Measurements from ENCODE around the gene LYL1.

LYL1 gene

DNA sequence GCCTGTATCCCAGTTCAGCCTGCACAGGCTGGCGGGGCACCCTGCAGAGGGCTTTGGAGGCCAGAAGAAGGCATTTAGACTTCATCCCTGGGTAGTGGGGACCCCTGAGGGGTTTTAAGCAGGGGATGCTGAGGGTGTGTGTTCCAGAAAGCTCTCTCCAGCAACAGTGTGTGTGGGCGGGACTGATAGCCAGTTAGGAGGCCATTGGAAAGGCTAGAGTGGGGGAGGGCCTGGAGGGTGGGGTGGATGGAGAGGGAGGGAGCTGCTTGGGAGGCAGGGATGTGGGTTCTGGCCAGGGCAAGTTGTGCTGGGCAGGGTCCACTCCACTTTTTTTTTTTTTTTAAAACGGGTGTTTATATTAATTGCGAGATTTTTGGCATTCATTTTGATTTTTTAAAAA, 28.3 kb downstream of the LYL1 start:
- no peak for DNase-seq (ENCODE audit: low read depth, low spot score)

DNA sequence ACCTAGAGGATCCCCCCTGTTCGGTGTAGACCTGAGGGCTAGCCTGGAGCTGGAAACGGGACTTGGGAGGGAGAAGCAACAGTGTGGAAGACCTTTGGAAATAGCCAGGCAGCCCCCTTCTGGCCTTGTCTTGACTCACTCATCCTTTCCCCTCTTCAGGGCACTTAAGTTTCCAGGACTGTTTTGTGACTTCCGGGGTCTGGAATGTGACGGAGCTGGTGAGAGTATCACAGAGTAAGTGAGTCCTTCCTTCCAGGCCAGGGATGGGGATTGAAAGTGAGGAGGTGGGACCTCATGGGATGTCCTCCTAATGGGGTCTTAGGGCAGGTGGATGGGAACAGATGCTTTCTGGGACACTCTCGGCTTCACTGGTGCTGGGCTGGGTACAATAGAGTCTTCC, 29.4 kb downstream of the LYL1 start:
- no peak for DNase-seq (ENCODE audit: low read depth, low spot score)

DNA sequence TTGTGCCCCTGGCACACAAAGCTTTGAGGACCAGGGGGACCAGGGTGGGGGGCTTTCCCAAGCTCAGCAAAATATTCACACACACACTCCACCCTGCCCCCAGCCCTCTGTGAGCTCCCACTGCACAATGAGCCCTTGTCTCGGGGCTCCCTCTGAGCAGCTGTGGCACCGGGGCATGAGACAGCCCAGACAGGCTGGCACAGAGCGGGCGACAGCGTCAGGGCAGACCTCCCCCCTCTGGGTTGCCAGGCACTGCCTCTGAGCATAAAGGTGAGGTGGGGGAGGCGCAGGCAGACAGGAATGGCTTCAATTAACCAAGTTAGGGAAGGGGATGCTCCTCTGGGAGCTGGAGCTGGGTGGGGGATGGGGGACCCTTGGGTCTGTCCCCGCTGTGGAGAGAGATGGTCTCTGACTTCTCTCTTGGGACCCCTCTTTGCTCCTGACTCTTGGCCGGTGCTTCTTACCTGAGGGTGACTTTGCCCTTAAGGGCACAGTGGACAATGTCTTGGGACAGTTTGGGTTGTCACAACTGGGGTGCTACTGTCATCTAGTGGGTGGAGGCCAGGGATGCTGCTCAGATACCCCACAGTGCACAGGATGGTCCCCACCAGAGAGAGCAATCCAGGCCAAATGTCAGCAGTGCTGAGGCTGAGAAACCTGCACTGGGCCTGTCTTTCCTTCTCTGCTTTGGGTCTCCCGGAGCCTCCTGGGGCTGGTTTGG, 30.3 kb downstream of the LYL1 start:
- no peak for DNase-seq (ENCODE audit: low read depth, low spot score)

DNA sequence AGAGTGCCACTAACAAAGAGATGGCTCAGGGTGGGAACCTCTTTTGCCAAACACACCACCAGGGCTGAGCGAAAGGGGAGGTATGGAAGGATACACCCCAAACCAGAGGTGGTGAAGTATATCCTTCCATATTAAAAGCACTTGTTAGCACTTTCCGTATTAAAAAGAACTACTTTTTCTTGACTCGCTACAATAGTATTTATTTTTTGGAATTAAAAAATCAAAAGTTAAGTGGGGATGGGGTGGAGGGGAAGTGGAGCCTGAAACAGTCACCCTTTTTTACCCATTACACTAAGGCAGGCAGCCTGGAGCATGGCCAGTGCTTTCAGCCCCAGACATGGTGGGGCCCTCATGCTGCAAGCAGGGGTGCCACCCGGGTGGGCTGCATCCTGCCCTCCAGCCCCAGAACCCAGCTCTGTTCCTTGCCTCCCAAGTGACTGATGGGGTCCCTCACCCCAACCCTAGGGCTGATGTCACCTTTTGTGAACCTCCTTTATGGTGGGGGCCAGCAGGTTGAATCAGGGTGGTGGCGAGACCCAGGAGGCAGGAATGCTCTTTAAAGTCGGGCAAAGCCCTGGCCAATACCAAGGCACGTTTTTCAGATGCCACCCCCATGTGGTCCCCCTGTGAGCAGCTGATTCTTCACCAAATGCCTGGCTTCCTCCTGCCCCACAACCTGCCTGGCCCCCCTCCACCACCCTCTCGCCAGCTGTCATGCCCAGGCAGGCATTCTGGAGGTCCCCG, 31.0 kb downstream of the LYL1 start:
- no peak for DNase-seq (ENCODE audit: low read depth, low spot score)

DNA sequence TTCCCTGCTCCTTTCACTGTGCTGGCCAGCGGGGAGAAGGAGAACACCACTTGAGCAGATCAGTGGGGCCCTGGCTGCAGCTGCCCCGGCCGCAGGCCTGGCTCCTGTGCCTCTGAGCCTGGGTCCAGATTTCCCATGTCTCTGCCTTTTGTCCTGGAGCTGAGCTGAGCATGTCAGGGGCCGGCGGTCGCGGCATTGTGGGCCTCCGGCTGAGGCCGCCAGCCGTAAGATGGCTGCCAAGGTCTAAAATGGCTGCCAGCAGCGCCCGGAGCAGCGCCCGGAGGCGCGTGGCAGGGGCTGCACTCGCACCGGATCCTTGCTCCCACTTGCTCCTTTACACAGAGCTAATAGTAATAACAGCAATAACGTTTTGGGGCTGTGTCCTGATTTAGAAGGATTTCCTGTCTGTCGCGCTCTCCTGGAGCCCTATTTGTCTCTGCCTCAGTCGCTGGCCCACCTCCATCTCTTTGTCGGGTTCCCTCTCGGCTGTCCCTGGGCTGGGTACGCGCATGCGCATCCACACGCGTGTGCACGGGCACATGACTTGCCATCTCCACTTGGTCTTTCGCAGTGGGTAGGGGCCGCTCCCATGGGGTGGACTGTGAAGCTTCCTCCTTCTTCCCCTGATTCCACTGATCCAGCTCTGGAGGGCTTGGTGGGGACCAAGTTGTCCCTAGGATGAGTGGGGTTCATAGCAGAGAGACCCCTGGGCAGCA, 32.1 kb downstream of the LYL1 start:
- no peak for DNase-seq (ENCODE audit: low read depth, low spot score)

DNA sequence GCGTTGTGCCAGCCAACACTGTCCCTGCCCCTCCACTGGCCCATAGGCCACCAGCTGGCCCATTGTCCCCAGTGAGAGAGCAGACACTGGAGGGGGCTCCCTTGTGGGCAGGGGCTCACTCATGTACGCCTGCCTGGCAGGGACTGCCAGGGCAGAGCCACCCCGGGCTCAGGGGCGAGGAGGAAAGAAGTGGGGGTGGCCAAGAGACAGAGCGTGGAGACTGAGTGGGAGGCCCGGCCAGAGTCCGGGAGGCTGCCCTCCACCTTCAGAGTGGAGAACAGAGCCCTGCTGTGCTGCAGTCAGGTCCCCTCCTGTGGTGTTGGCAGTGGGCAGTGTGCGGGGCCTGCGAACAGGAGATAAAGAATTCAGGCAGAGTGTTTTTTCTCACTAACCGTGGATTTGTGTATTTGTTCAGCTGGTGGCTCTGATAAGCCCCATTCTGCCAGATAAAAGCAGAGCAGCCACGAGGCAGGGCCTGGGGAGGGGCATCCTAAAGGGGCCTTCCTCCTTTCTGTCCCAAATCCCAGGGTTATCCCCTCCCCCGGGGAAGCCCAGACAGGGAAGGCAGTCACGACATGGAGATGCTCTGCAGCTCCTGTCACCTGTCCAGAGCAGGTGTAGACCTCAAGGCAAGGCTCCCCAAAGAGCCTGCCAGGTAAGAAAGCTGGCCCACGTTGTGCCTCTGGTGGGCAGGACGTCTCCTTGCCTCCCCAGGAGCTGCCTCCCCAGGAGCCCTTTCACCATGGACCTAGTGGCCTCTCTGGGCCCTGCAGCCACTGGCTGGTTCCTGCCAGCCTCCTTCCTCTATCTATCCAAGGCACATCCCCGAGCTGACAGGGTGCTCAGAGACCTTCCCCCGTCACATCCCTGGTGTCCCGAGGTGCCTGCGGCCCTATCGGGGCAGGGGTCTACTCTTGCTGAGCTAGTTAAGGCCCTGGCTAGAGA, 33.0 kb downstream of the LYL1 start:
- DNase-seq (ENCODE audit: low read depth, low spot score) = no peak

DNA sequence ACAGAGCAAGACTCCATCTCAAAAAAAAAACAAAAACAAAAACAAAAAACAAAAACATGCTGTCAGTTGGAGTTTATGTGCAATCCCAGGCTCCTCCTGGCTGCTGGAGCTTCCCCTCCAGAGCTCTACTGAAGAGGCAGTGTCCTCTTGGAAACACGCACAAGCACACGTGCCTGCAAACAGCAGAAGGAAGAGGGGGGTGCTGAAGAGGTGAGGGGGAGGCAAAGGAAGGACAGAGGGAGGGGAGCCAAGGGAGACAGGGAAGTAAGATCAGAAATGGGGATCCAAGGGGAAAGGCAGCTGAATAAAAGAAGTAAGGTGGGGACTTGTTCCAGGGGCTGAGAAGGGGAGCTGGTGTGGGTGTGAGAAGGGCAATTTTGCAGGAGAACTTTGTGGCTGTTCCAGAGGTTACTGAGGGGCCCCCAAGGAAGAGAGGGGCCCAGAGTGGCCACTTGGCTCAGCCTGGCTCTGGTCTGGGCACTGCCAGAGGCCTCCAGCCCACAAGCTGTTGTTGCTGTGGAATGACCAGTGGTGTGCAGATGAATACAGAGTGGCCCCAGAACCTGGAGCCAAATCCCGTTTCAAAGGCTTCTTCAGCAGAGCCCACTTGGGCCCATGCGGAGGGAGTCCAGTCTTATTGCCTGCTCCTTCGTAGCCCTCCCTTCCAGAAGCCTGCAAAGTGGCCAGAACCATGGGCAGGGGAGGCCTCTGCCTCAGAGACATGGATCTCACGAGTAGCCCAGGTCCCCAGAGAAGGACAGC, 34.4 kb downstream of the LYL1 start:
- no peak for DNase-seq (ENCODE audit: low read depth, low spot score)

DNA sequence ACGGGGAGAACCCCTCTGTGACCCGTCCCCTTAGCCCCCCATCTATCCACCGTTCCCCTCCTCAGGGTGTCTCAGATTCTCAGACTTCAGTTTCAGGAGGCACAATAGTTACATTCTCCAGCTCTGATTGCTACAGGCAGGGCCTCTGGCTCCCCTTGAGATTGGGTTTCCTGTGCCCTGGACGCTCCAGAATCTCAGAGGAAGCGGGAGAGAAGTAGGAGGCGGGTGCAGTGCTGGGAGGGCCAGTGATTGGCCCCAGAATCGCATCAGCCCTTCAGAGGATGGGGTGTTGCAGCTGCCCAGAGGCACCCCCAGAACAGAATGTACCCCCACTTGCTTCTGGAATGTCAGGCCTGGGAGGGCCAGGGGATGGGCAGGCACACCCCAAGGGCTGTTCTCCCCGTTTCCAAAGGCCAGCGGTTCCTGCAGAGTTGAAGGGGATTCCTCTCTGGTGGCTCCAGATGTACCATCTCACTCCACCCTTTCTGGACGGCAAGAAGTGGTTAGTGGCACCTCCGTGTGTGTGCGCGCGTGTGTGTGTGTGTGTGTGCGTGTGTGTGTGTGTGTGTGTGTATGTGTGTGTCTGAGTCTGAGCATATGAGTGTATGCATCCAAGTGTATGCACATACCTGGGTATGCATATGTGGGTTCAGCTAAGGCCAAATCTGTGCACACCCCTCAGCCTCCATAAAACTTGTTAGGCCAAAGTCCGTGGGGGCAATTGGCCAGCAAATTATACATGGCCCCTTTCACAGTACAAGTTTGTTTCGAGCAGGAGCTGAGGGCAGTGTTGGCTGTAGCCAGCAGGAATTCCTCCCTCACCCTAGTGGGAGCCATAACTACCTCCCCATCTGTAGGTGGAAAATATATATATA, 35.5 kb downstream of the LYL1 start:
- no peak for DNase-seq (ENCODE audit: low read depth, low spot score)

DNA sequence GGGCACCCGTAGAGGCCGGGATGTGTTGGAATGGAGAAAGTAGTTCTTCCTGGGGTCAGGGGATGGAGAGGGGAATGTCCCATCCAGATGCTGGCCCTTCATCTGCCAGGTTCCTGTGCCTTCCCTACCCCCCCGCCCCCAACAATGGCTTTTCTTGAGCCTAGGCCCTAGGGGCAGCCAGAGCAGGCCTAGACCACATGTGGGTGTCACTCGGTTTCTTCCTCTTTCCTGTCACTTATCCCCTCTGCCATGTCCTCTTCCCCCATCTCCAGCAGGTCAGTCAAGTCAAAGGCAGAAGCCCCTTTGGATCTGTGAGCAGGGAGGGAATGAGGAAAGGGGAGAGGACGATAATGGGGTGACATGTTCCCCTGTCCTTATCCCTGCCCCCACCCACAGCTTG, 36.4 kb downstream of the LYL1 start:
- no peak for DNase-seq (ENCODE audit: low read depth, low spot score)

DNA sequence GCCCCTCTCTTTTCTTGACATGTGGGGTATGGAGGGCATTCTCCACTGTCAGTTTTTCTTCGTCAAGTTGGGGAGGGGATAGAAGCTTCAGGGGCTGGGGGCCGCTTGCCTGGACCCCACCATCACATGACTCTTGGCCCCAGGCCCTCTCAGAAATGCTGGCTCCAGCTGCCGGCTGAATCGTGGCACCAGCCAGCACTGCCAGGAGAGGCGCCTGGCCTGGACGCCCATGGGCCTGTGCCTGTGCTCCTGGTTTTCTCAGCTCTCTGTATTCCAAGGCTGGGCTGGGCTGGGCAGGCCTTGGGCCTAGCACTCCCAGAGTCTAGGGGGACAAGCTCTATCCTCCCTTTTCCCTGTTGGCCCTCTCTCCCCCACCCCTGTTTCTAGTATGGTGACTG, 38.6 kb downstream of the LYL1 start:
- no peak for DNase-seq (ENCODE audit: low read depth, low spot score)

DNA sequence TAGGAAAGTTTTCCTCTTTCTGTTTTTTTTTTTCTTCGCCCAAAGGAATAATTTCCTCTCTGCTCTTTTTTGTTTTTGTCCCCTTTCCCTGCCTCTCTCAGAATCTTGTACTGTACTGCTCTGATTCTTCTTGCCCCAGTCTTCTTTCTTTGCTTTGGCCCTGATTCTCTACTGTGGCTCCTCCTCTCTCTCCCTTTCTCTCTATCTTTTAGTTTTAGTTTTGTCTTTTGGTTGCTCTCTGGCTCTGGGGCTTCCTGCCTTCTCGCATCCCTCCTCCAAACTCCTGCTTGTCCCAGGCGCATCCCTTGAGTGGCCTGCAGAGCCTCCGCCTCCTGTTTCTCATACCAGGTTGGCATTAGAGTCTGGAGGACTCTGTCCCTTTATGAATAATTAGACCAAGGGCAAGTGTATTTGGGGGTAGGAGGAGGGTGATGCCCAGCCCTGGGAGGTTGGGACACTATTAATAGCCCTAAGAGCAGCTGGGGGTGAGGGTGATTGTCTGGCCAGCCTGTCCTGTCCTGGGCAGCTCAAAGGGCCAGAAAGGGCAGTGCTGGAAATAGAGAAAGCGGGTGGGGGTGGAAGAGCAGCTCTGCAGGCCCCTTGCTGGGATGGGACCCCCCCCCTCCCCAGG, 39.1 kb downstream of the LYL1 start:
- DNase-seq (ENCODE audit: low read depth, low spot score) = no peak

DNA sequence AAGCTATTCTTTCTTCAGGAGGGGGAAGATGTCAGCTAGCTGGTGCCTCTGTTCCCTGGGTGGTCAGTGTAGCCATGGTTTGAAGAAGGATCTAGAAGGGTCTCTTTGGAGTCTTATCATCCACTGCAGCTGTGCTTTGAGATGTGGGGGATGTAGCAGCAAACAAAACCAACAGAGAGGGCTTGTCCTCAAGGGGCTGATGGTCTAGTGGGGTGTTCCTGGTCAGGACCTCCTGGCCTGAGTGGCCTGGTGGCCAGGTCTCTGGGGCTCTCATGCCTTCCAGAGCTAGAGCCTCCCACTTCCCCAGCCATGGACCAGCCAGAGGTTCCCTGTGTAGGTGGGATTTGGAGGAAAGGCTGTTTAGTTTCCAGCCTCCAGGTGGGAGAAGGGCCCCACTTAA, 40.3 kb downstream of the LYL1 start:
- no peak for DNase-seq (ENCODE audit: low read depth, low spot score)

DNA sequence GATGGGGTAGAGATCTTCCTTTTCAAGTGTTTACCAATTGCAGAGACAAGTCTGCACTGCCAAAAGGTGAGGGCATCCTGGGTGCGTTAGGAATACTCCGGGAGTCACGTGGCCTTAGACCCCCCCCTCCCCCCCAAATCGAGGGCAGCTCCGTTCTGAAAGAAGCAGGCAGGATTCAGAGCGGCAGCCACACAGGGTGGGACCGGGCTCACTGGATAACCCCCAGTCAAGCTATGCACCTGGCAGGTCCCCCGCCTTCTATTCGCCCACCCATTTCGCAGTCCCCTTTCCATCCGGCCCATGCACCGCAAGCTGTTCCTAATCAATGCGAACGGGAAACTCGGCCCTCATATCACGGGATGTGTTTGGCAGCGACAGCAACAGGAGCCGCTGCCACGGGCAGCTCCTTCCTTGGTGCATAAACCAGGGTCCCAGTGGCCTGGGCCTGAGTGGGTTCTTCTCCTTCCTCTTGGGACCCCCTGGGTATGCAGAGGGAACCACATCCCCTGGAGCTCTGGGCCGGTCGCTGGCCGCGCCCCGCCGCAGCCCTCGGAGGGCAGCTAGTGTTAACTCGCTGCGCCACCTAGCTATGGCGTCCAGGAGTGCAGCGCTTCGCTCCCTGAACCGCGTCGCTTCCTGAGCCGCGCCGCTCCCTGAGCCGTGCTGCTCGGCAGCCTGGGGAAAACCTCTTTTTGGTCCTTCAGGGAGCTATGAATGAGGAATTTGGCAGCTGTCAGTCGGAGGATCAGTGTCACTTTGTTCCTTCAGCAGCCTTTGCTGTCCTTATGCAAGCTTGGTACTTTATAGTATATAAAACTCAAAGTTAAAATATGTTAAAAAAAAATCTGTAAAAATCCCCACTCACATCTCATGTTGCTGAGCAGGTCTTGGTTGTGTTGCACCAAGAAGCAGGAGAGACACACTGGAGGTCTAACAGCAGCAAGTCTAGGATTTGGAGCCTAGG, 41.4 kb downstream of the LYL1 start:
- no peak for DNase-seq (ENCODE audit: low read depth, low spot score)

DNA sequence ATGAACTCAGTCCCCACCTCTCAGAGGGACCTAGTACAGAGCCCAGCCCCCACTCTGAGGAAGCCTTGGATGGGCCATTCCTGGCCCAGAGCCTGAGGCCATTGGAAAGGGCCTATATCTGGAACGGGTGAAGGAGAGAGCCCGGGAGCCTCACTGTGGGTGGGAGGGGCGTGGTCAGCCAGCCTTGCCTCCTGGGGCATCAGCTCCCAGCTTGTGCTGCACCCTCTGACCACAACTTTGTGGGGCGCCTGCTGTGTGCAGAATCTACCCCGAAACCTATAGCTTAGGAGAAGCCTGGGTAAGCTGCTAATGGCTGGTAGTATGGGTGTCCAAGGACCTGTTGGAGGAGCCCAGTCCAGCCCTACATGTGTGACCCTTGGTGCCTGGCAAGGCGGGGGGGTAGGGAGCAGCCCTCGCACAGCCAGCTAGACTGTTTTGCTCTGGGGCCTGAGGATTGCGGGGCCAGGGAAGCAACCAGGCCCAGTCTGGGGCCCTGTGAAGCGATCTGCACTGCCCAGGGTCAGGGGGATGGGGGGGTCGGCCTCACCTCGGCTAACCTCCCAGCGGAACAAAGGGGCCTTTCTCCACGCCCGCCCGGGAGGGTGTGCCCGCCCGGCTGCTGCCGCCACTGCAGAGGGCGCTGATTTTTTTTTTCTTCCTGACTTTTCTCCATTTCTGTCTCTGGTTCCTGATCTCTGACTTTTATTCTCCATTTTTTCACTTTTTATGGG, 42.3 kb downstream of the LYL1 start:
- DNase-seq (ENCODE audit: low read depth, low spot score) = no peak

DNA sequence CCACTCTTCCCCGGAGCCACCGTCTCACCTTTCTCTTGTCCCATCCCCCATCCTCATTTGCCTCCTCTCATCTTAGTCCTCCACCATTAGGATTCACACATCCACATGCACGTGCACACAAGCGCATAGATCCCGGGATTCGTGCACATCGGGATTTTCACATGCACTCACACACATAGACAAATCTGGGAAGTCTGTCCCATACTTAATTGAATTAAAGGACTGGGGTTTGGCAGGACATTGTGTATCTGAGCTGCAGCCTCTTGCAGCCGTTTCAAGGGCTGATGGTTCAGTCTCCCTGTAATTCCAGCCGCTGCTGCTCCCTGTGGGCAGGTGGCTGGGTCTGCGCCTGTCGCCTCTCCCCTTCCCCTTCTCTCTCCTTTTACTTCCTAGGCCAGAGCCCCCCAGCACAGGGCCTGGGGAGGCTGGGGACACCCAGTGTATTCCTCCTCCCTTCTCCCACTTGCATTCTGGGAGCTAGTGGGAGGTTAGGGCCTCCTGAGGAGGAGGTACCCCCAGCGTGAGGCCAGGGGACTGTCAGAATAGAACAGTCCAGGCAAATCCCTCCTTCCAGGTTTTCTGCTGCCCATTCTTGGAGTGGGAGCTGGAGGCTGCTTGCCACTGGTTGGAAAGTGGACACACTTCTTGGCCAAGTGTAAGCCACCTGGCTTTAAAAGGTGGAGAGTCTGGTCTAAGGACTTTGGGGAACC, 43.6 kb downstream of the LYL1 start:
- no peak for DNase-seq (ENCODE audit: low read depth, low spot score)

DNA sequence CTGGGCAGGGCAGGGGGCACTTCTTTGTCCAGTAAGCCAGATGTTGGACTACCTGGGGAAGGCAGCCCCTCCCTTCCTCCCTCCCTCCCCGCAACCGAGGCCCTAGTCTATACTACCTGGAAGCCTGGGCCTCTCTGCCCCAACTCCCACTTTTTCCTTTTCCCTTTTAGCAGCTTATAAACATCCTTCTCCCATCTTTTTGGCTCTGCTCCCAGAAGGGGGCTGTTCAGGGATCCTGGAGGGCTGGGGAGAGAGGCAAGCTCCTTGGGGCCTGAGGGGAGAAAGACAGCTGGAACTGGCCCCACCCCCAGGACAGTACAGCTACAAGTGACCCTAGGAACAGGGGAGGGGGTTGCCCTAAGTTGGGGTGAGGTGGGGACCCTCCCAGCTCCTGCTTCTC, 44.9 kb downstream of the LYL1 start:
- no peak for DNase-seq (ENCODE audit: low read depth, low spot score)

DNA sequence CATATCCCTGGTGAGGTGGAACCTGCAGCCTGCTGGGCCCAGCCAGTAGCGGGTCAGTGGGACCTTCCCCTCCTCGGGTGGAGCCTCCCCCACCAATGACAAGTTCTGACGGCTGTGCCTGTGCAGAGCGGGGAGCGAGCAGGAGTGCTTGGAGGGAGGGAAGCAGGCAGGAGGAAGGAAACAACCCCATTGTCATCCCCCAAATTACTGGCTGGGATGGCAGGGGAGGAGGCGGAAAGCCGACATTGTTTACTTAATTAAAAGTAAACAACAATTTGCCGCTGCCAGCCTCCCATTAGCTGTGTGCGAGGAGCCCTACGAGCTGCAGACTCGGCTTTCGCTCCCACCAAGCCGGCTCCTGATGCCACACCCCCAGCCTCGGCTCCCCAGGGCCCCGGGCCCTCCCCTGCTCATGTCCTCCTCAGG, 45.5 kb downstream of the LYL1 start:
- no peak for DNase-seq (ENCODE audit: low read depth, low spot score)
